ENCODE results near the gene CCDC91. TPM values are rescaled to one million over a fixed set of nuclear protein-coding genes. Genes with fewer than 3 reads are reported as not detected.

The CCDC91 gene
- total RNA-seq, 1 donor from 2014 or later: 51.3 TPM

- TF ChIP-seq CTCF (IDR thresholded peaks at IDR 0.05; ENCODE audit: unreplicated experiment): no peak
- peaks cover 8% of the 10 kb centered on the region for H3K4me1 Mint-ChIP-seq (ENCODE audit: low read depth)
- H3K27ac Mint-ChIP-seq: no peak overlapping the region
- H3K36me3 Mint-ChIP-seq (ENCODE audit: insufficient read depth): no peaks in the 10 kb centered on the region
- DNase-seq (ENCODE audit: low spot score, unreplicated experiment): no peak
- no peak overlapping the region for H3K4me3 Mint-ChIP-seq (ENCODE audit: low read depth)
- no peaks in the 10 kb centered on the region for H3K27me3 Mint-ChIP-seq
- peaks cover 3% of the 10 kb centered on the region for H3K9me3 Mint-ChIP-seq (ENCODE audit: low read depth)
These were observed 384.7 kb downstream of the CCDC91 start for GRCh38 chr12:28574746-28575592.

GRCh38 chr12:28575593-28576205, 385.4 kb downstream of the CCDC91 start:
- H3K36me3 Mint-ChIP-seq (ENCODE audit: insufficient read depth): no peaks in the 10 kb centered on the region
- no peak for DNase-seq (ENCODE audit: low spot score, unreplicated experiment)
- H3K4me3 Mint-ChIP-seq (ENCODE audit: low read depth): no peak overlapping the region
- H3K9me3 Mint-ChIP-seq (ENCODE audit: low read depth): peaks cover 3% of the 10 kb centered on the region
- H3K27ac Mint-ChIP-seq: no peak overlapping the region
- TF ChIP-seq CTCF (IDR thresholded peaks at IDR 0.05; ENCODE audit: unreplicated experiment): no peak
- H3K4me1 Mint-ChIP-seq (ENCODE audit: low read depth): peaks cover 8% of the 10 kb centered on the region
- no peaks in the 10 kb centered on the region for H3K27me3 Mint-ChIP-seq

GRCh38 chr12:28578361-28578760, 388.1 kb downstream of the CCDC91 start:
- H3K36me3 Mint-ChIP-seq (ENCODE audit: insufficient read depth): no peaks in the 10 kb centered on the region
- no peak for TF ChIP-seq CTCF (IDR thresholded peaks at IDR 0.05; ENCODE audit: unreplicated experiment)
- H3K27ac Mint-ChIP-seq: no peak overlapping the region
- no peak for DNase-seq (ENCODE audit: low spot score, unreplicated experiment)
- no peaks in the 10 kb centered on the region for H3K9me3 Mint-ChIP-seq (ENCODE audit: low read depth)
- peaks cover 8% of the 10 kb centered on the region for H3K4me1 Mint-ChIP-seq (ENCODE audit: low read depth)
- no peaks in the 10 kb centered on the region for H3K27me3 Mint-ChIP-seq
- H3K4me3 Mint-ChIP-seq (ENCODE audit: low read depth): no peak overlapping the region

- Mint-ChIP-seq H3K27me3 (no peaks in the 10 kb centered on the region), H3K4me3 (ENCODE audit: low read depth) (no peak overlapping the region), H3K9me3 (ENCODE audit: low read depth) (no peaks in the 10 kb centered on the region), H3K36me3 (ENCODE audit: insufficient read depth) (no peaks in the 10 kb centered on the region), H3K4me1 (ENCODE audit: low read depth) (peaks cover 8% of the 10 kb centered on the region), H3K27ac (no peak overlapping the region)
- no peak for TF ChIP-seq CTCF (IDR thresholded peaks at IDR 0.05; ENCODE audit: unreplicated experiment)
- no peak for DNase-seq (ENCODE audit: low spot score, unreplicated experiment)
These were observed 388.6 kb downstream of the CCDC91 start for GRCh38 chr12:28578833-28579252.

- no peaks in the 10 kb centered on the region for H3K36me3 Mint-ChIP-seq (ENCODE audit: insufficient read depth)
- DNase-seq (ENCODE audit: low spot score, unreplicated experiment): no peak
- no peak overlapping the region for H3K27ac Mint-ChIP-seq
- no peak overlapping the region for H3K4me3 Mint-ChIP-seq (ENCODE audit: low read depth)
- no peaks in the 10 kb centered on the region for H3K9me3 Mint-ChIP-seq (ENCODE audit: low read depth)
- no peak for TF ChIP-seq CTCF (IDR thresholded peaks at IDR 0.05; ENCODE audit: unreplicated experiment)
- no peaks in the 10 kb centered on the region for H3K4me1 Mint-ChIP-seq (ENCODE audit: low read depth)
- H3K27me3 Mint-ChIP-seq: no peaks in the 10 kb centered on the region
These were observed 392.6 kb downstream of the CCDC91 start for GRCh38 chr12:28582672-28583376.

Data from progenitor cell of endocrine pancreas (in vitro differentiated cells).